Measurements from ENCODE around the gene YBX1.

Gene YBX1

GRCh38 chr1:42681741-42682483 lies at the start of gene YBX1 (continued):
- peak; percentile 64; the same call in 1 of the 2 replicates for TF ChIP-seq ZNF639 (tag by site-specific recombination; IDR thresholded peaks at IDR 0.05)

GRCh38 chr1:42639116-42639515 lies 43.1 kb upstream of the YBX1 start:
- TF ChIP-seq ZBTB10 (tag by site-specific recombination; IDR thresholded peaks at IDR 0.05), result no peak
- TF ChIP-seq ZNF449 (tag by site-specific recombination; IDR thresholded peaks at IDR 0.05), result no peak
- no peak overlapping the region for H3K4me3 ChIP-seq (ENCODE audit: low read depth, low read length)
- CTCF ChIA-PET, result interaction anchor here (0.5 kb wide), 1 partner anchor 219 kb away, joined by 5 read pairs; no protein-coding TSS in a partner anchor
- H3K27ac ChIP-seq (ENCODE audit: extremely low read depth, low read depth, low read length), result no peak overlapping the region
- H3K4me1 ChIP-seq (ENCODE audit: control insufficient read depth, insufficient read depth, low read length), result no peaks in the 10 kb centered on the region
- no peaks in the 10 kb centered on the region for H3K36me3 ChIP-seq (ENCODE audit: control insufficient read depth in 2 of 2, insufficient read depth in 1 of 2, low read length in 2 of 2)
- POLR2A ChIA-PET, result no interaction called here
- no peaks in the 10 kb centered on the region for H3K9me3 ChIP-seq (ENCODE audit: control insufficient read depth, insufficient read depth, low read depth, low read length)

- POLR2A ChIA-PET, result no interaction called here
- CTCF ChIA-PET, result interaction anchor here (1.2 to 1.8 kb wide), 2 partner anchors 68 to 306 kb away, joined by 4 to 5 read pairs; no protein-coding TSS in a partner anchor
- Histone ChIP-seq H3K36me3 (ENCODE audit: control insufficient read depth in 2 of 2, insufficient read depth in 1 of 2, low read length in 2 of 2) (no peaks in the 10 kb centered on the region), H3K27ac (ENCODE audit: extremely low read depth, low read depth, low read length) (no peak overlapping the region), H3K4me3 (ENCODE audit: low read depth, low read length) (no peak overlapping the region), H3K9me3 (ENCODE audit: control insufficient read depth, insufficient read depth, low read depth, low read length) (no peaks in the 10 kb centered on the region), H3K4me1 (ENCODE audit: control insufficient read depth, insufficient read depth, low read length) (no peaks in the 10 kb centered on the region)
- no peak for TF ChIP-seq ZSCAN23 (tag by site-specific recombination; IDR thresholded peaks at IDR 0.05)
- no peak for TF ChIP-seq PRDM10 (tag by site-specific recombination; IDR thresholded peaks at IDR 0.05)
- no peak for TF ChIP-seq ZNF777 (tag by site-specific recombination; IDR thresholded peaks at IDR 0.05; ENCODE audit: borderline replicate concordance)
- no peak for TF ChIP-seq ZNF350 (tag by site-specific recombination; IDR thresholded peaks at IDR 0.05)
- TF ChIP-seq ZFP3 (tag by site-specific recombination; IDR thresholded peaks at IDR 0.05; ENCODE audit: low read depth), result no peak
- TF ChIP-seq YY1 (tag by site-specific recombination; IDR thresholded peaks at IDR 0.05), result no peak
- no peak for TF ChIP-seq ZNF707 (tag by site-specific recombination; IDR thresholded peaks at IDR 0.05)
- no peak for TF ChIP-seq PBX3 (CRISPR knock-in tag; IDR thresholded peaks at IDR 0.05)
- no peak for TF ChIP-seq ZNF747 (tag by site-specific recombination; IDR thresholded peaks at IDR 0.05)
- TF ChIP-seq ZNF426 (tag by site-specific recombination; IDR thresholded peaks at IDR 0.05), result no peak
- no peak for TF ChIP-seq HOXC10 (CRISPR knock-in tag; IDR thresholded peaks at IDR 0.05)
- no peak for TF ChIP-seq ATF2 (tag by site-specific recombination; IDR thresholded peaks at IDR 0.05; ENCODE audit: low read depth)
- no peak for TF ChIP-seq GLI2 (tag by site-specific recombination; IDR thresholded peaks at IDR 0.05; ENCODE audit: borderline replicate concordance, low read depth)
- TF ChIP-seq ZNF701 (tag by site-specific recombination; IDR thresholded peaks at IDR 0.05), result no peak
- TF ChIP-seq ZNF23 (tag by site-specific recombination; IDR thresholded peaks at IDR 0.05; ENCODE audit: borderline replicate concordance), result no peak
- TF ChIP-seq ZNF544 (tag by site-specific recombination; IDR thresholded peaks at IDR 0.05), result no peak
- TF ChIP-seq ZNF114 (tag by site-specific recombination; IDR thresholded peaks at IDR 0.05), result no peak
These were observed 36.2 kb upstream of the YBX1 start for GRCh38 chr1:42646056-42646455.

Measured in HEK293 (cell line).